Testis (tissue), 3 donors: ENCODE measurements around the gene AP2M1. TPM values are rescaled to one million over a fixed set of nuclear protein-coding genes. Genes with fewer than 3 reads are reported as not detected.
A peak's percentile ranks its signal among the peaks of the same experiment; 100 is the strongest.

Source experiments
- DNase-seq: peaks from one replicate; pipeline ENCODE4 v3.0.0-alpha.2; 2019
- H3K27ac ChIP-seq, 2 donors: fragments of 200-600 bp; sonication (generic); one replicate each; pipeline ENCODE4 v1.5.1; 2019
- H3K27me3 ChIP-seq: fragments of 200-600 bp; sonication (generic); one replicate; pipeline ENCODE4 v1.5.1; 2019
- H3K36me3 ChIP-seq: fragments of 200-600 bp; sonication (generic); one replicate; pipeline ENCODE4 v1.5.1; 2017; ENCODE audit warnings: low read depth; ENCODE audit errors: missing control alignments
- H3K4me1 ChIP-seq: fragments of 200-600 bp; sonication (generic); one replicate; pipeline ENCODE4 v1.5.1; 2019
- H3K4me3 ChIP-seq, 2 donors: fragments of 200-600 bp; sonication (generic); one replicate each; pipeline ENCODE4 v1.5.1; 2017 to 2019
- H3K9me3 ChIP-seq: fragments of 200-600 bp; sonication (generic); one replicate; pipeline ENCODE4 v1.5.1; 2017
- POLR2A ChIP-seq: fragments of 450-650 bp; IDR thresholded peaks from one replicate; pipeline ENCODE4 v1.6.1; 2017; ENCODE audit warnings: antibody characterized with exemption, mild to moderate bottlenecking, moderate library complexity
- WGBS, 2 donors: methylation state at CpG; one replicate each; pipeline ENCODE4 v1.1.5; 2018; 5-methylcytosine and 5-hydroxymethylcytosine counted together
- intact Hi-C: fragments of 100-400 bp; cut with DNase I; formaldehyde crosslinking; loops from one replicate; pipeline ENCODE4 v1.15.1; 2023; ENCODE audit warnings: low total_unique reads
- polyA plus RNA-seq: library from polyadenylated mRNA; stranded (reverse); fragments of 350-450 nt; fragmentation: Illumina TruSeq; extraction: RNeasy Lipid Tissue Mini Kit (QIAGEN cat#74804); gene quantifications from one replicate; pipeline ENCODE4 v1.2.3, GENCODE V29; 2014; ENCODE audit warnings: low read depth, low replicate concordance; ENCODE audit not compliant: insufficient read depth
- total RNA-seq, 2 donors: library from RNA; depleted of rRNA; stranded (reverse); fragments of >200 nt; gene quantifications; one replicate each; pipeline ENCODE4 v1.2.3, GENCODE V29; 2016
- TF ChIP-seq, protein P1 (sequence below), 3 experiments: fragments of 450-650 bp in 2 of 3; fragments of 200-600 bp in 1 of 3; sonication (generic) in 1 of 3; IDR thresholded peaks; one replicate each; pipeline ENCODE4 v1.5.1; 2016 to 2019; ENCODE audit warnings: antibody characterized with exemption in 3 of 3, mild to moderate bottlenecking in 2 of 3, moderate library complexity in 1 of 3

Gene AP2M1
- total and polyA plus RNA-seq, 3 donors from 2014 or later = 238 to 346 (median 334) TPM

DNA sequence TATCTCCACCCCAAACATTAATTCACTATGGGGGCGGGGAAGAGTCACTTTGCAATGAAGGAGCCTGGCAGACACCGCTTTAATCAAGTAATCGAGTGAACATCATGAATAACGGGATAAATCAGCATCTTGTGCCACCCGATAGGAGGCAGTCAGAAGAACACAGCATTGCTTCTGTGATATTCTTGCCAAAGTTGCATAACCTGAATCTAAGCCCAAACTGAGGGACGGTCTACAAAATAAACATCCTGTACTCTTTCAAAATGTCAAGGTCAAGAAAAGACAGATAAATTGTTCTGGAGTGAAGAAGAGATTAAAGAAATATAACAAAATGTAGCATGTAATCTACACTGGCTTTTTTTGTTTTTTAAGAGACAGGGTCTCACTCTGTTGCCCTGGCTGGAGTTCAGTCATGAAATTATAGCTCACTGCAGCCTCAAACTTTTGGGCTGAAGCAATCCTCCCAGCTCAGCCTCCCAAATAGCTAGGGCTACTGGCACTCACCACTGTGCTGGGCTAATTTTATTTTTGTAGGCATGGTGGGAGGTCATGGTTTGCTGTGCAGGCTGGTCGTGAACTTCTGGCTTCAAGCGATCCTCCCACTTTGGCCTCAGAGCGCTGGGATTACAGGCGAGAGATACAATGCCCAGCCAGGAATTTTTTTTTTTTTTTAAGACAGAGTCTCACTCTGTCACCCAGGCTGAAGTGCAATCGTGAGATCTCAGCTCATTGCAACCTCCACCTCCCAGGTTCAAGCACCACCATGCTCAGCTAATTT, 34.7 kb downstream of the AP2M1 start:
- H3K9me3 ChIP-seq = no peaks in the 10 kb centered on the region
- no peak overlapping the region for H3K4me3 ChIP-seq
- peak; percentile 63 for DNase-seq
- no peaks in the 10 kb centered on the region for H3K27me3 ChIP-seq
- 28 to 45% methylated on average over 11 of the region's 11 CpGs for WGBS, 2 donors
- H3K4me1 ChIP-seq = peaks cover 22% of the 10 kb centered on the region
- no peaks in the 10 kb centered on the region for H3K36me3 ChIP-seq
- intact Hi-C loops = no loop called here
- H3K27ac ChIP-seq = peak overlapping the region; percentile 6 to 47
- TF ChIP-seq POLR2A = no peak
- TF ChIP-seq, protein P1, sequence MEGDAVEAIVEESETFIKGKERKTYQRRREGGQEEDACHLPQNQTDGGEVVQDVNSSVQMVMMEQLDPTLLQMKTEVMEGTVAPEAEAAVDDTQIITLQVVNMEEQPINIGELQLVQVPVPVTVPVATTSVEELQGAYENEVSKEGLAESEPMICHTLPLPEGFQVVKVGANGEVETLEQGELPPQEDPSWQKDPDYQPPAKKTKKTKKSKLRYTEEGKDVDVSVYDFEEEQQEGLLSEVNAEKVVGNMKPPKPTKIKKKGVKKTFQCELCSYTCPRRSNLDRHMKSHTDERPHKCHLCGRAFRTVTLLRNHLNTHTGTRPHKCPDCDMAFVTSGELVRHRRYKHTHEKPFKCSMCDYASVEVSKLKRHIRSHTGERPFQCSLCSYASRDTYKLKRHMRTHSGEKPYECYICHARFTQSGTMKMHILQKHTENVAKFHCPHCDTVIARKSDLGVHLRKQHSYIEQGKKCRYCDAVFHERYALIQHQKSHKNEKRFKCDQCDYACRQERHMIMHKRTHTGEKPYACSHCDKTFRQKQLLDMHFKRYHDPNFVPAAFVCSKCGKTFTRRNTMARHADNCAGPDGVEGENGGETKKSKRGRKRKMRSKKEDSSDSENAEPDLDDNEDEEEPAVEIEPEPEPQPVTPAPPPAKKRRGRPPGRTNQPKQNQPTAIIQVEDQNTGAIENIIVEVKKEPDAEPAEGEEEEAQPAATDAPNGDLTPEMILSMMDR (IDR thresholded peaks at IDR 0.05) = peak in 1 of 3 experiments; percentile 8

DNA sequence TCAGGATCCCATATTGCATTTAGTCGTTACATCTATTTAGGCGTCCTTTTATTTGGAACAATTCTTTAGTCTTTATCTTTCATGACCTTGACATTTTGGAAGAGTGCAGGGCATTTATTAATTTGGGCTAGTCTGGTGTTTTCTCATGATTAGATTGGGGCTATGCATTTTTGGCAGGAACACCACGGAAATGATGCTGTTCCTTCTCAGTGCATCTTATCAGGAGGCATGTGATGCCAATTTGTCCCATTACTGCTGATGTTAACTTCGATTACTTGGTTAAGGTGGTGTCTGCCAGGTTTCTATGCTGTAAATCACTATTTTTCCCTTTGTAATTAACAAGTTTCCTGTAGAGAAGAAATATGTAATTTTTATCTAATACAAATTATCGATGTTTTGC, 36.6 kb downstream of the AP2M1 start:
- no peak for DNase-seq
- intact Hi-C loops = no loop called here
- Histone ChIP-seq H3K4me3 (no peak overlapping the region), H3K36me3 (no peaks in the 10 kb centered on the region), H3K4me1 (peaks cover 22% of the 10 kb centered on the region), H3K27ac (peak overlapping the region in 1 of 2 donors; percentile 33), H3K9me3 (no peaks in the 10 kb centered on the region), H3K27me3 (no peaks in the 10 kb centered on the region)
- 33 to 40% methylated on average over 5 of the region's 5 CpGs for WGBS, 2 donors
- TF ChIP-seq, protein P1 (IDR thresholded peaks at IDR 0.05) = no peak
- TF ChIP-seq POLR2A = no peak

DNA sequence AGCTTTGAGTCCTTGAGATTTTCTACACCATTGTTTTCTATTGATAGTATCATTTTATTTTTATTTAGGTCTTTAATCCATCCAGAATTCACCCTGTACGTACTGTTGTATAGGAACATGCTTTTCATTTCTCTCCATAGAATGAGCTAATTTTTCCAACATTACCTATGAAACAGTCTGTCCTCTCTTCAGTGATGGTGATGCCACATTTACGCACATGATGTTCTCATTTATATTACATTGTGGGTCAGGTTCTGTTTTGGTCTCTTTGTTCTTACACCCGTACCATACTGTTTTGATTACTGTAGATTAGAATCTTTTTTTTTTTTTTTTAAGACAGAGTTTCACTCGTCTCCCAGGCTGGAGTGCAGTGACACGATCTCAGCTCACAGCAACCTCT, 37.1 kb downstream of the AP2M1 start:
- H3K4me1 ChIP-seq = peaks cover 22% of the 10 kb centered on the region
- H3K27ac ChIP-seq = peak overlapping the region in 1 of 2 donors; percentile 33
- no peak for DNase-seq
- WGBS, 2 donors = 38 to 39% methylated on average over 5 of the region's 5 CpGs
- H3K27me3 ChIP-seq = no peaks in the 10 kb centered on the region
- intact Hi-C loops = no loop called here
- no peaks in the 10 kb centered on the region for H3K9me3 ChIP-seq
- TF ChIP-seq POLR2A = no peak
- TF ChIP-seq, protein P1 (IDR thresholded peaks at IDR 0.05) = no peak
- H3K4me3 ChIP-seq = no peak overlapping the region
- no peaks in the 10 kb centered on the region for H3K36me3 ChIP-seq

DNA sequence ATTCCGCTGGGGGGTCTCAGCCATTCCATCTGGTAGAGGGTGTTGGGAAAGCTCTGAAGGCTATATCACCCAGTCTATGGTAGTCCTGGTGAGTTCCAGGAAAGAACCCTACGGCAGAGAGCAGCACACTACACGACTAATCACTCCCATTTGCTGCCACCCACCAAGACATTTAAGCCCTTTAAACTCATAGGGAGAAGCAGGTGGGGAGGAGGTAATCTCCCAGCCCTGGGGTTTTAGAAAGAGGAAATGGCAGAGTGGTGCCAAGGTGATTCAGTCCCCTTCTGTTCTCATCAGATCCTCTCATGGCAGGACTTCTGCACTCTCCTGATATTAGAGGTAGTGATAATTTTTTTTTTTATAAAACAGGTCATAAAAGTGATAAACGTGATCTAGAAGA, 44.2 kb downstream of the AP2M1 start:
- no peak for DNase-seq
- Histone ChIP-seq H3K4me1 (no peaks in the 10 kb centered on the region), H3K27ac (no peak overlapping the region), H3K4me3 (no peak overlapping the region), H3K36me3 (no peaks in the 10 kb centered on the region), H3K9me3 (no peaks in the 10 kb centered on the region), H3K27me3 (no peaks in the 10 kb centered on the region)
- intact Hi-C loops = no loop called here
- WGBS, 2 donors = 60 to 85% methylated on average over 4 of the region's 4 CpGs
- TF ChIP-seq POLR2A = no peak
- TF ChIP-seq, protein P1 (IDR thresholded peaks at IDR 0.05) = no peak

DNA sequence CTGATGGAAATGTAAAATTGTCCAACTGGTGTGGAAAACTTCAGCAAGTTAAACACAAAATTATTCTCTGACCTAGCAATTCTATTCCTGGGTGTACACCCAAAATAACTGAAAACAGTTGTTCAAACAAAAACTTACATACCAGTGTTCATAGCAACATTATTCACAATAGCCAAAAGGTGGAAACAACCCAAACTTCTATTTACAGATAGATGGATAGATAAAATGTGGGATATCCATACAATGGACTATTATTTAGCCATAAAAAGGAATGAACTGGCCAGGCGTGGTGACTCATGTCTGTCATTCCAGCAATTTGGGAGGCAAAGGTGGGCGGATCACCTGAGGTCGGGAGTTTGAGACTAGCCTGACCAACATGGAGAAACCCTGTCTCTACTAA, 47.9 kb downstream of the AP2M1 start:
- DNase-seq = no peak
- Histone ChIP-seq H3K4me3 (no peak overlapping the region), H3K27ac (no peak overlapping the region), H3K36me3 (no peaks in the 10 kb centered on the region), H3K4me1 (no peaks in the 10 kb centered on the region), H3K27me3 (no peaks in the 10 kb centered on the region), H3K9me3 (no peaks in the 10 kb centered on the region)
- WGBS, 2 donors = 78 to 84% methylated on average over 3 of the region's 3 CpGs
- no peak for TF ChIP-seq POLR2A
- TF ChIP-seq, protein P1 (IDR thresholded peaks at IDR 0.05) = no peak
- intact Hi-C loops = no loop called here
